ENCODE results near the gene ITPR1.

GRCh38 chr3:4577721-4578120, 84.6 kb downstream of the ITPR1 start:
- no peak for TF ChIP-seq POLR2AphosphoS5 (IDR thresholded peaks at IDR 0.05; ENCODE audit: borderline replicate concordance, low read depth, low read length)
- TF ChIP-seq EZH2 (IDR thresholded peaks at IDR 0.05) = no peak
- no peak for TF ChIP-seq FOXP2 (optimal IDR thresholded peaks at IDR 0.05; ENCODE audit: control extremely low read depth, extremely low read length, insufficient read depth)

All from SK-N-MC (cell line).